GM11168 (cell line): ENCODE measurements around the gene SIAH2.

Experiments
- in situ Hi-C: fragments of 300-500 bp; cut with MboI; formaldehyde crosslinking; loops from one replicate; pipeline ENCODE4 v1.12.0; 2022; ENCODE audit warnings: low sequenced_read_pairs; ENCODE audit not compliant: unreplicated experiment

The SIAH2 gene

GRCh38 chr3:150737874-150738679 is 24.9 kb downstream of the SIAH2 start:
- in situ Hi-C loops, result no loop called here

DNA sequence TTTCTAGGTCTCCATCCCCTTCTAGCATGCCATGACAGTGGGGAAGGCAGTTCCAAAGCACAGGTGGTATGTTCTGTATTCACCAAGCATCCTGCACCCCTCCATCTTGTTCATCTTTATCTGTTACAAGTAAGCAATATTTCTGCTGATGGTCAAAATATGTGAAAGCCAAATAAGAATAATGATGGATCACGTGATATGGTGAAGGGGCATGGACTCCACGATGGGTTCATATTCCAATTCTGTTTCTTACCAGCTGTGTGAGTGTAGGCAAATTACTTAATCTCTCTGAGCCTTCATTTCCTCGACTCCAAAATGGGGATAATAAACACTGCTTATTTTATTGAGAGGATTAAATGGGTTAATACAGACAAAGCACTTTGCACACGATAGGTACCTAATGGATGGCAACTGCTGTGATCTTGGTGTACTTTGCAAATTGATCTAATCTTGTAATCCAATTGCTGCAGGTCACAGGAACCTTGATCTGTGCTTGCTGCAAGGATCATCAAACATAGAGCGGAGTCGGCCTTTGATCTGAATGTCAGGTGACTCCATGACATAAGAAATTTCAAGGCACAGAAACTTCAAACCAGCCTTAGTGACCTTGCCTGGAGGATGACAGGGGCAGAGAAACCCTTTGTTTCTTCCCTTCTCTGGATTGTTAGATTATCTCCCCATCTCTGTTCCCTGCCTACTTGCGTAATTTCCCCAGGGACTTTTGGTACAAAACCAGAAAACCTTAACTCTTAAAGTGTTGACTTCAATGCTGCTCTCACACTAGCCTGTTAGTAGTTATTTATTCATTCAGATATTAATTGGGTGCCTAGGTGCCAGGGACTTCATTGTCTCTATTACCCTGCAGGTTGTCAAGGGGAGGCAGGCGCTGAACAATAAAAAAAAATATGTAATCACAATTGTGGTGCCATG is 25.8 kb downstream of the SIAH2 start:
- in situ Hi-C loops, result no loop called here

DNA sequence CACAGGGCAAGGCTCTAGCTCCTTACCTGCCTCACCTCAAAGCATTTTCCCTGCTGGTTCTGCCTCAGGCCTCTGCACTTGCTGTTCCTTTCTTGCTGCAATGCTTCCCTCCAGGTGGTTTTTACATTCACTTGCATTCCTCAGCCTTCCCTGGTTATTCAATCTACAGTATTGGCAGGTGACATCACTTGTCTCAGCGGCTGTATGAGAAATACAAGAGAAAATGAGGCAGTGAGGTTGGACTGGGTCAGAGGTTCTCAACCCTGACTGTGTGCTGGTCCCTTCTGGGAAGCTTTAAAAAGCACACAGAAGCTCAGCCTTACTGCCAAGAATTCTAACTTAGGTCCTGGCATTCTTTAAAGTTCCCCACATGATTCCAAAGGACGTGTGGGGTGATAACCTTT is 26.7 kb downstream of the SIAH2 start:
- in situ Hi-C loops, result no loop called here

DNA sequence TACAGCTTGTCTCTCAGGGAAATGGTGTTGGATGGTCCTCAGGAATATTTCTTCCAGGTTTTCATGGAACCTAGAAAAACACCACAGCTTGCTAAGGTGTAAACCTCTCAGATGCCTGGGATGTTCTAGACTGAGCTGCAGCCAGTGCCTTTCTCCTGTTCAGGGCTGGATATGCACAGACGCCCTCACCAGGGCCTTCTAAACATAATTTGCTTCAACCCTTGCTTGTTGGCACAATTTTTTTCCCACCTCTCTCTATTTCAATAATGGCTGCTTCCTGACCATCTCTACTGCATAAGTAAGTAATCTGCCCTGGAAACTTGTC is 28.2 kb downstream of the SIAH2 start:
- in situ Hi-C loops, result no loop called here

DNA sequence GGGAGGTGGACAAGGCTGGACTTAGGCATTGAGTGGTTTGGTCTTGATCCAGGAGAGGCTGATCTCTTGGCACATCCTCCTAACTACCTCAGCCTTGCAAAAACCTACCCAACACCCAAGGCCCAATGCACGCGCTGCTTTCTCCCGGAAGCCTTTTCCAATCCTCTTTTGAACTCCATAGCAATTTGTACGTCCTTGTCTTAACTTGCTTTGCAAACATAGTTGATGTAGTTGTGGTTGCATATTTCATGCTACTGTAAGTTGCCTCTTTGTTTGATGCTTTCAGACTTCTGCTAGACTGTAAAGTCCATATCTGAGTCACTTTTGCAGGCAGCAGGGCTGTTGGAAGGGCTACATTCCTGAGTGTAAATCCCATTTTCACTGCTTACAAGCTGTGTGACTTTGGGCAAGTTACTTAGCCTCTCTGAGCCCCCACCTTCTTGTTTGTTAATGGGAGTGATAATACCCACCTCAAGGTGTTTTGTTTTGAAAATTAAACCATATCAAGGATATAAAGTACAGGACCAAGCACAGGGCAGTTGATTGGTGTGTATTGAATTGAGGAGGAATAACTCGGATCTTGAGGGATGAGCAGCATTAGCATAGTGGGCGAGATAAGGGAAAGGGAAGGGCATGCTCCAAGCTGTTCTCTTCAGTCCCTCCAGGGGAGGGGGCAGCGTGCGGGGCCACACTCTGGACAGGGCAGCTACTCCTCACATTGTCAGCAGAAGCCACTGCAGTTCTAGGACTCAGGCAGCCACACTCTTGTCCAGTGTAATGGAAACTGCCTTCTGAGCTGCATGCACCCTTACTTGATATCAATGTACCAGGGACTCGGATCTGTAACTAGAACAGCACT is 28.8 kb downstream of the SIAH2 start:
- in situ Hi-C loops, result no loop called here

DNA sequence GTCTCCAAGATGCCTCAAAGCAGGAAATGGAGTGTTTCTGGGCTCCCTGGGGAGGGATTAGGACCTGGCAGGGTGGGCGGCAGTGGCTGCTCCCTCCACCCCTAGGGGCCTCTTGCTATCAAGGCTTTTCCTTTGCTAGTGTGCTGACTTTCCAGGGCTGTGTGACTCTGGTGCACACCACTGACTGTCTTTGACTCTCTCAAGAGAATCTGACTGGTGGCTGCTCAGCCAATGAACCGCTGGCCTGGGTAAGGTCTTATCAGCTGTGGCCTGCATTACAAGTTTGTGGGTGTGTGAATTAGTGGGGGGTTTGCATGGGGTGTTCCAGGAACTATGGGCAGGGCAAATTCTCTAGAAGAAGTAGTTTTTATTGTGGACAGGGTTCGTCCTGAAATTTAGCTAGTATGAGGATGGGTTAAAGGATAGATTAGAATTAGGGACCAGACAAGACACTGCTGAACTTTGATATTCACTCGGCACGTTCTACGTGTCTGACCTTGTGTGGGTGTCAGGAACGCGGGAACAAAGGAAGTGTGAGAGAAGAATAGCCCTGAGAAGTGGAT is 29.5 kb downstream of the SIAH2 start:
- in situ Hi-C loops, result no loop called here

DNA sequence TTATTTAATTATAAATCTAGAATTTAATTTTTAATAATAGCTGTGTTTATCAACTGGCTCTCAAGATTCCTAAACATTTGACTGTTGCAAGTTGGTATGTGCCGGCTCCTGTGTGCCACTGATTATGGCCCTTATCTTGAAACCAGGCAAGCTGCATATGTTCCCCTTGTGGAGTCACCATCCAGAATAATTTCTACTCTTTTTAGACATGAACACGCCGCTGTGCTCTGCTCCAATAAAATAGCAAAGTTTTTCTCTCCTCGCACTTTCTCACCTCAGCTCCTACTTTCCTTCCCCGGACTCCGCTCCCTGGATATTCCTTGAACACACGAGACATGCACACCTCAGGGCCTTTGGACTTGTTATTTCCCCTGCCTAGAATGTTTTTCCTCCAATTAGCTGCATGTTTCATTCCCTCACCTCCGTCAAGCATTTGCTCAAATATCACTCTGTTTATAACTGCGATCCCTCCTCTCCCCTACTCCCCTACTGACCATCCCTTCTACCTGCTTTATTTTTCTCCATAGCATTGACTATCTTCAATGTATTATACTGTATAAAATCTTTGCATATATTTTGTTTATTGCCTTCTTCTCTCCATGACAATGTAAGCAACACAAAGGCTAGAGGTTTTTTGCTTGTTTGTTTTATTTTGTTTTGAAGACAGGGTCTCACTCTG is 33.1 kb downstream of the SIAH2 start:
- in situ Hi-C loops, result no loop called here

DNA sequence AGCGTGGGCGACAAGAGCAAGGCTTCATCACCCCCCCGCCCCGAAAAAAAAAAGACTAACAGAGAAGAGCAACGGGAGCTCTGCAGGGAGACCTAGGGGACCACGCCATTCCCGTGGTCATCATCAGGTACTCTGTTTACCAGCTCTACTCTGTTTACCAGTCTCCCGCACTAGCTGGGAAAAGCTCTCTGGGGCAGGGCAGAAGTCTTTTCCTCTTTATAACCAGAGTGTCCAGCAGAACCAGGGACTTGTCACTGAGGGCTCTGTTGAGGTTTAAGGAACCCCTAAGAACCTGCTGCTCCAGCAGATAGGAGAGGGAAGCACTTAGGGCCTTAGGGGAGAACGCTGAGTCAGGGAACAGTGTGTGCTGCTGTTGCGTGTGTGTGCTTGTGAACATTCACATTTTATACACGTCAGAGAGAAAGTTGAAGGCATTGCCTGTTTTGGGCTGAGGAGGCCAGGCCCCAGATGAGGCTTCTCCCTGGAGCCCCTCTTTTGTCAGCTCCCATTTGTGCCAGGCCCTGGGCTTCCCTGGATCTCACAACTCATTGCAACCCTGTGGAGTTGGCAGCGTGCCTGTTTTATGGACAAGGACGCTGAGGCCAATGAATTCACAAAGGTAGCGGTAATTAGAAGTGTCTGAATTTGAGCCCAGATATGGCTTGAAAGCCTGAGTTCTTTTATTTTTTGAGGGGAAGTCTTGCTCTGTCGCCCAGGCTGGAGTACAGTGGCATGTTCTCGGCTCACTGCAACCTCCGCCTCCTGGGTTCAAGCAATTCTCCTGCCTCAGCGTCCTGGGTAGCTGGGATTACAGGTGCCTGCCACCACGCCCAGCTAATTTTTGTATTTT is 35.1 kb downstream of the SIAH2 start:
- in situ Hi-C loops, result no loop called here

- in situ Hi-C loops, result no loop called here
These were observed 37.4 kb downstream of the SIAH2 start for GRCh38 chr3:150725548-150725947.

DNA sequence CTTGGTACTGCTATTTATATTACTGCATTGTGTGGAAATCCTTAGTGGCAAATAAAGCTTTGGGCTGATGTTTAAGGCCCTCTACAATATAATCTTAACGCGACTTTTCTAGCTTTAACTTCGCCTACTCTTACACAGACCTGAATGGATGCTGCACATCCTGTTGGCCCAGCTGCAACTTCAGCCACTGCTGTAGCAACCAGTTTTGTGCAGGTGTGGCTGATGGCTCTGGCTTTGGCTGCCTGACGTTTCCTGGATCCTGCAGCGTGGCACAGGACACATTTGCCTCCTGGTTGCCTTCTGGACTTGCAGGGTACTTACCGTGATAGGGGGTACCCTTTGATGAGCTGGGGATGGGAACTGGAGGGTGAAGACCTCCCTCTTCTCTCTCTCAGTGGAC is 39.0 kb downstream of the SIAH2 start:
- in situ Hi-C loops, result no loop called here

GRCh38 chr3:150722267-150722666 is 40.7 kb downstream of the SIAH2 start:
- in situ Hi-C loops, result no loop called here

DNA sequence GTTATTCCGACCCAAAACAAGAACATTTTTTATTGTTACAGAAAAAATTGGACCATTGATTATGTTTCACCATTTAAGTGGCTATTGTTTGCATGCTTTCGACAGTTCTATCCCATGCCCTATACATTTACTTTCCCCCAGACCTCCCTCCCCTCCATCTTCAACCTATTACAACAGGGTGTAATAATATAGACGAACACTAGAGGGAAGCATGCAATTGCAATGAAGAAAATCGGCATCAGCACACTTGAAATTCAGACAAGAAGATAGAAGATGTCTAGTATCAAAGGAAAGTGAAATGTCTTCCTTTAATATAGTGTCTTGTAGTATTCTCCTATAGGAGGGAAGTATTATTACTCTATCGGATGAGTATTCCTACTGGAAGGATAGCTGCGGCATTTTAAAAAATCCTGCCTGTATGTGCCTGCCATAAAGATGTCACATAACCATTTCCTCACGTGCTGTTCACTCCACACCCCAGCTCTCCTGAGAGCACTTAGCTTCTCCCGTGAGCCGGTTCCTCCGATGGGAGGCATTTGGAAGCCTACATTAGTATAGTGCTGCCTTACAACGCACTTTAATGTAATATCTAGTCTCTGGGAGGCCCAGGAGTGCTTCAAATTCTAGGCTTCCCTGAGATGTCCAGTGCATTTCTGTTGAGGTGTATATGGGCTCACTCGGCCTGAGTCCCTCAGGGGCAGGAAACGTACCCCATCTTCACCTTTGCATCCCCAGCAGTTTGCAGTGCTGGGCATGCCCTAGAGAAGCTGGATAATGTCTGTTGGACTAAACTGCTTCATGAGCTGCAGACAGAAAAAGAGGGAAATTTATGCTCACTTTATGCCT is 41.5 kb downstream of the SIAH2 start:
- in situ Hi-C loops, result no loop called here

GRCh38 chr3:150720444-150720843 is 42.5 kb downstream of the SIAH2 start:
- in situ Hi-C loops, result no loop called here

DNA sequence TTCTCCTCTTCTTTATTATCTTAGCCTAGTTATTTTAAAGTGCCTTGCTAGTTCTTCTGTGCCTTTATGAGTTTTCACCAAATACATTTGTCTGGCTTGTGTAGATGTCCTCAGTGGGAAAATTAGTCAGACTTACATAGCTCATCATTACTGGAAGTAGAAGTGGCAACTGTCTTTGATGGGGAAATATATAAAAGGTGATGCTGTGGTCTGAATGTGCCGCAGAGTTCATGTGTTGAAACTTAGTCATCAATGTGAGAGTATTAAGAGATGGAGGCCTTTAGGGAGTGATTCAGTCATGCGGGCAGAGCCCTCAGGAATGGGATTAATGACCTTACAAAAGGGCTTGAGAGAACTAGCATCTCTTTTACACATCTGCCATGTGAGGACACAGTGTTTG is 52.9 kb downstream of the SIAH2 start:
- in situ Hi-C loops, result loop anchor here (10.0 kb wide), 1 partner anchor 135 kb away; no protein-coding TSS in a partner anchor

GRCh38 chr3:150703756-150704344 is 59.1 kb downstream of the SIAH2 start, which contains the start of gene ERICH6:
Gene ERICH6 (minus strand): TSS chr3:150703920. CDS start chr3:150703898, 22 bp downstream.
- in situ Hi-C loops, result no loop called here

DNA sequence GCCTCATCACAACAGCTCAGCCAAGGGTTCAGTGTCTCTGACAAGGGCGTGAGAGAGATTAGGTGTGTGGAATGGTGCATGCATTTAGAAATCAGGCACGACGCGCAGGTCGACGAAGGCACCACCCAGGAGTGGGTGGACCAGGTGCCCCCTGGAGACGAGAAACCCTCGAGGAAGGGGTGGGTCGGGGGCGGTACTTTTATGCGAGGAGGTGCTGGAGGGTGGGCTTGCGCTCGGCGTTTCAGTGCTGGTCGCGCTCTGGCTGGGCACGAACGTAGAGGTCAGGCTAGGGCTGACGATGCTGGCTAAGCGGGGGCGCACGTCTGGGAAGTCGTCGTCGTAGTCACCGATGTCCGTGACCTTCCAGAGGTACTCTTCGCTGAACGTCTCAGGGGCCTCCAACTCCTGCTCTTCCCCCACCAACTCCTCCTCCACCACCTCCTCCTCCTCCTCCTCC is 59.6 kb downstream of the SIAH2 start:
- in situ Hi-C loops, result no loop called here

DNA sequence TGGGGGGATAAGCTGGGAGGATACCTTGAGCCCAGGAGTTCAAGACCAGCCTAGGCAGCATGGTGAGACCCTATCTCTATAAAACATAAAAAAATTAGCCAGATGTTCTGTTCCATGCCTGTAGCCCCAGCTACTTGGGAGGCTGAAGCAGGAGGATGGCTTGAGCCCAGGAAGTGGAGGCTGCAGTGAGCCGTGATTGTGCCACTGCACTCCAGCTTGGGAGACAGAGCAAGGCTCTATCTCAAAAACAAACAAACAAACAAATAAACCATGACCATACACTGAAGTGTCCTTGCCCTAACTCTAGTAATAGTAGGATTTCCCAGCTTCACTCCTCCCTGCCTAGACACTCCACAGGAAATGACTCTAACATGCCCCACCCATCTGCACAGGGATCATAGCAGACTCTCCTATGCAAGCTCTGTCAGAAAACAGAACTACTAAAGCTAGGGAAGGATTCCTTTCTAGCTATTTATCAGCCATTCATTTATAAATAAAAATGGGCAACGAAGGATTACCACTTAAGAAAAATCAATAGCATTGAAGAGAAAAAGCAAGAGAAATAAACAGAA is 63.8 kb downstream of the SIAH2 start:
- in situ Hi-C loops, result no loop called here
